Naive B cell (primary cell): ENCODE results near the gene FAM219A. TPM values are rescaled to one million over a fixed set of nuclear protein-coding genes. Genes with fewer than 3 reads are reported as not detected.
"Not testable (repeated sequence)": the region's sequence is repeated elsewhere in the genome, so short reads cannot be mapped to it uniquely, and the experiment has no call there.

Source experiments
- ATAC-seq, 2 donors: fragments of 150-1000 bp; cut with Tn5 transposase; 2 replicates each; pipeline ENCODE4 v1.10.0; 2021; ENCODE audit warnings: low read depth in 2 of 2, mild to moderate bottlenecking in 2 of 2, moderate library complexity in 2 of 2
- DNase-seq: peaks from one replicate; pipeline ENCODE4 v3.0.0; 2022
- H3K27ac Mint-ChIP-seq, 6 donors: one replicate each; pipeline ENCODE4 v1.8.0; 2020 to 2022; ENCODE audit warnings: mild to moderate bottlenecking in 6 of 6, mixed read lengths in 6 of 6, moderate library complexity in 5 of 6, inconsistent platforms in 2 of 6
- H3K27me3 Mint-ChIP-seq, 3 donors: one replicate each; pipeline ENCODE4 v1.8.0; 2021 to 2022; ENCODE audit warnings: mixed read lengths in 3 of 3, mild to moderate bottlenecking in 1 of 3
- H3K36me3 Mint-ChIP-seq, 2 donors: one replicate each; pipeline ENCODE4 v1.8.0; 2020 to 2022; ENCODE audit warnings: mixed read lengths in 2 of 2, inconsistent platforms in 1 of 2, mild to moderate bottlenecking in 1 of 2
- H3K4me1 Mint-ChIP-seq, 3 donors: one replicate each; pipeline ENCODE4 v1.8.0; 2020 to 2022; ENCODE audit warnings: mixed read lengths in 3 of 3, inconsistent platforms in 1 of 3, mild to moderate bottlenecking in 1 of 3, moderate library complexity in 1 of 3
- H3K4me3 Mint-ChIP-seq, 8 donors: one replicate each; pipeline ENCODE4 v1.8.0; 2020 to 2022; ENCODE audit warnings: mild to moderate bottlenecking in 8 of 8, mixed read lengths in 8 of 8, moderate library complexity in 8 of 8, inconsistent platforms in 2 of 8
- H3K9me3 Mint-ChIP-seq, 7 donors: one replicate each; pipeline ENCODE4 v1.8.0; 2020 to 2022; ENCODE audit warnings: mixed read lengths in 7 of 7, mild to moderate bottlenecking in 5 of 7, inconsistent platforms in 2 of 7, moderate library complexity in 1 of 7
- polyA plus RNA-seq, 6 donors: library from polyadenylated mRNA; unstranded; fragments of 300-500 nt; fragmentation: Illumina TruSeq; gene quantifications; one replicate each; pipeline ENCODE4 v1.2.3, GENCODE V29; 2021; ENCODE audit warnings: low read depth in 6 of 6

The FAM219A gene
- polyA plus RNA-seq, 6 donors from 2014 or later, result 0.80 to 1.5 (median 1.1) TPM

DNA sequence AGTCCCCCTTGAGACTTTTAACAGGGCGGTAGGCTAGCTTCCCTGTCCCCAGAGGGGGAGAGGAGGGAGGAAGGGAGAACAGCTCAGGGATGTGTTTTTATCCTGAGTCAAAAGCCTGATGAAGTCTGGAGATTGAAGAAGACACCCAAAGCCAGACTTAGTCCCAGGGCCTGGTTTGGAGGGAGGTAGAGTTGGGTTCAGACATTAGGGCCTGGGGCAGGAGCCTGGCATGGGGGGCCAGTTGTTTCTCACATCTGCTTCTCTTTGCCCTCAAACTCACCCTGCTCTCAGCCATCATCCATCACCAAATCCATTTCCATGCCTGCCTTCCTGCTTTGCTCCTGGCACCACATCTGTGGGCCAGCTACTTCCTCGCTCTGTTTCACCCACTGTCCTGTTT is 84.6 kb downstream of the FAM219A start:
- ATAC-seq (no peak), DNase-seq (no peak)
- no peaks in the 10 kb centered on the region for H3K36me3 Mint-ChIP-seq
- peaks cover 0 to 2% (median 0%) of the 10 kb centered on the region in 7 donors for H3K9me3 Mint-ChIP-seq
- H3K4me3 Mint-ChIP-seq, result peak overlapping the region in 2 of 8 donors; percentile 4 to 17
- H3K27me3 Mint-ChIP-seq, result no peaks in the 10 kb centered on the region
- H3K4me1 Mint-ChIP-seq, result peaks cover 14 to 22% (median 16%) of the 10 kb centered on the region in 3 donors
- H3K27ac Mint-ChIP-seq, result no peak overlapping the region

DNA sequence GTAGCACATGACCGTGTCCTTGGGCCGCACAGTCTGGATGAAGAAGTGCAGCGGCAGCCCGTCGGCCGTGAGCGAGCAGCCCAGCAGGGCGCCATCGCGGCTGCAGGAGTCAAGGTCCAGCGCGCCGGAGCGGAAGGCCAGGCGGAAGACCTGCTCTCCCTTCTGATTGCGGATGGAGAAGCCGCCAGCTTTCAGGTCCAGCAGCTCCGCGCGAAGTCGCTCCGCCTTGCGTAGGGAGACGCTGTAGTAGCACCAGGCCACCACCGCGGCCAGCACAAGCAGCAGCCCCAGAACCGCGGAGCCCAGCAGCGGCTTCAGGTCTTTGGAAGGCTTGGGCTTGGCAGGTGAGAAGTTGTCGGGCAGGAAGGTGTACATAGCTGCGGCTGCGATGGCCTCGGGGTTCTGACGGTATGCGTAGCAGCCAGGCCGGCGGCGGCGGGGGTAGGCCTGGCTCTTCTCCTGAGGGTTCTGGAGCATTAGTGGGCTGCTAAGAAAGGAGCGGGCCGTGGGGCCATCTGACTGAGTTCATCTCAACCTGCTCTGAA is 85.8 kb downstream of the FAM219A start:
- DNase-seq (no peak), ATAC-seq (no peak)
- H3K9me3 Mint-ChIP-seq, result peaks cover 0 to 2% (median 0%) of the 10 kb centered on the region in 7 donors
- no peak overlapping the region for H3K4me3 Mint-ChIP-seq
- no peaks in the 10 kb centered on the region for H3K27me3 Mint-ChIP-seq
- no peak overlapping the region for H3K27ac Mint-ChIP-seq
- H3K4me1 Mint-ChIP-seq, result peaks cover 12 to 16% (median 14%) of the 10 kb centered on the region in 3 donors
- no peaks in the 10 kb centered on the region for H3K36me3 Mint-ChIP-seq

DNA sequence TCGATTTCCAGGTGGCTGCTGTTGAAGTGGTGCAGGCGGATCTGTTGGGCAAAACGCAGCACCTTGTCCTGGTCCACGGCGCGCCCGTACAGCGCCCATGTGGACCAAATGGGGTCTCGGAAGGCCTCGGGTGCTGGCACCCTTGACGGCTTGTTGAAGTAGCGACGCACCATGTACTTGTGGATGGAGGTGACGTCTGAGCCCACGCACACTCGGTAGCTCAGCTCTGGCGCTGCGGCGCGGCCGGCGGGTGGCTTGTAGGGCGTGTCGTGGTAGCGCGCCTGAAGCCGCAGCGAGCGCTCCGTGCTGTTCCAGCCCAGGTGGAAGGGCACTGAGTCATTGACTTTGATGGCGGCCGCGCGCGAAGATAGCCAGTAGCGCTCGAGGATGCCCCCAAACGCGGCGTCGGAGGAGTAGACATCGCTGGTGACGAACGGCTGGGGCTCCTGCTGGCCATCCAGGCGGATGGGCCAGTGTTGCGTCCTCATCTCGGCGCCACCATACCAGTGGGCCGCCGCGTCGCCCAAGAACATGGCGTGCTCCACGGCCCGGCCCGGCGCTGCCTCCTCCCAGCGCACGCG is 86.4 kb downstream of the FAM219A start:
- peaks cover 0 to 5% (median 2%) of the 10 kb centered on the region in 7 donors for H3K9me3 Mint-ChIP-seq
- H3K36me3 Mint-ChIP-seq, result peaks cover 4 to 6% of the 10 kb centered on the region in 2 donors
- H3K27me3 Mint-ChIP-seq, result no peaks in the 10 kb centered on the region
- H3K4me3 Mint-ChIP-seq, result no peak overlapping the region
- DNase-seq, result no peak
- peaks cover 9 to 15% (median 10%) of the 10 kb centered on the region in 3 donors for H3K4me1 Mint-ChIP-seq
- H3K27ac Mint-ChIP-seq, result no peak overlapping the region
- ATAC-seq, result no peak

DNA sequence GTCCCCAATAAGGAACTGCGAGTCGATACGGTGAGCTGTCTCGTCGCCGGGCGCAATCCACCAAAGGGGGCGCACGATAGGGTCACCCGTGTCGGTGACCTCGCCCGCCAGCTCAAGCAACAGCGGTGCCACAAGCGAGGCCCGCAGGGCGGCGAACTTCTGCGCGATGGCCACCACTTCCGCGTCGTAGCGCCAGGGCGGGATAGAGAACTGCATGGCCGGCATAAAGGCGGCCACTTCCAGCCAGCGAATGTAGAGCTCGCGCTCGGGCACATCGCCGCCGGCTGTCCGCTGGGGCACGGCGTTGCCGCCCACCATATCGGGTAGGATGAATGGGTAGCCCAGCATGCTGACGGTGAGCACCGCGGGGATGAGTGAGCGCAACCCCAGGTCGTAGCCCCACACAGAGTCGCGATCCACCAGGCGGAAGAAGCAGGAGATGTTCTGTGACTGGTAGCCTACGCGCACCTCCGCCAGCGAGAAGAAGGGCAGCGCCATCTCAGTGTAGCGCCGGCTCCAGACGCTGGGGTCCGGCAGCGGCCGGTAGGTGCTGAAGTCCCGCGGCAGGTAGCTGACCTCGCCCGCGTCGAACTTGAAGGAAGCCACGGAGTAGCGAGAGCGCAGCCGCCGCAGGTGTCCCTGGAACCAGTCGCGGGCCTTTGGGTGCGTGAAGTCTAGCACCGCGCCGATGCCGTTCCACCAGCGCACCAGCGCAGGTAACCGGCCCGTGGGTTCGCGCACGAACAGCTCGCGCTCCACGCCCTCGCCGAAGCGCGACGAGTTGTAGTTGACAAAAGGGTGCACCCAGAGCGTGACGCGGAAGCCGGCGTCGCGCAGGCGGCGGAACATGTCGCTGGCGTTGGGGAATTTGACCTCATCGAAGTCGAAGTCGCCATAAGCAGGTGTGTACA is 87.1 kb downstream of the FAM219A start:
- no peaks in the 10 kb centered on the region for H3K27me3 Mint-ChIP-seq
- DNase-seq (no peak), ATAC-seq (peak in 1 of 2 donors; percentile 45)
- H3K27ac Mint-ChIP-seq, result no peak overlapping the region
- peak overlapping the region in 2 of 8 donors; percentile 15 to 41 for H3K4me3 Mint-ChIP-seq
- peaks cover 4 to 12% (median 5%) of the 10 kb centered on the region in 3 donors for H3K4me1 Mint-ChIP-seq
- peaks cover 0 to 9% (median 2%) of the 10 kb centered on the region in 7 donors for H3K9me3 Mint-ChIP-seq
- H3K36me3 Mint-ChIP-seq, result peaks cover 7 to 12% of the 10 kb centered on the region in 2 donors

DNA sequence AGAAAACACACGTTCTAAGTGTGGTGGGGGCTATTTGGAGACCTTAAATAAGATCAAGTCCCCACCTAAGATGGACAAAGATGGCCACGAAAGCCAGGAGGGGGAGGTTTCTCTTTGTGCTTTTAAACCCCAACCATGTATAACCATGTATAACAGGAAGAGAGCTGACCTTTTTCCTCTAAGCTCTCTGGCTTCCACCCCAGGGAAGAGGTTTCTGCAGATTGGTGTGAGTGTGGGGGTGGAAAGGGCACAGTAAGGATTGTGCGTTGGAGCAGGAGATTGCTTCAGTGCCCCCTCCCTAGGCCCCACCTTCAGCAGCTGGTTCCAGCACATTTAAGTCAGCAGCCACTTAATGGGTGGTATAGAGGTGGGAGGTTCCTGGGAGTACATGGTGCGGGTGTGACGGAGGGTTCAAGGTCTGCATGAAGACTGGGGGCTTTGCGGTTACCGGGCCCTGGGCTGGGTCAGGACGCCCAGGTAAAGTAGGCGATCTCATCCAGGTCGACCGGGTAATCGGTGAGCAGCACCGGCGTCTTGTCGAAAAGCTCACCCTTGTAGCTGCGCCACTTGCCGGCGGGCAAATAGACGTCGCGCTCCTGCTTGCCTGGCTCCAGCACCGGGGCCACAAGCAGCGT is 87.9 kb downstream of the FAM219A start:
- Mint-ChIP-seq H3K4me1 (peaks cover 0 to 5% (median 0%) of the 10 kb centered on the region in 3 donors), H3K27ac (no peak overlapping the region), H3K9me3 (peaks cover 0 to 9% (median 2%) of the 10 kb centered on the region in 7 donors), H3K4me3 (peak overlapping the region in 1 of 8 donors; percentile 41), H3K36me3 (peaks cover 7 to 12% of the 10 kb centered on the region in 2 donors), H3K27me3 (no peaks in the 10 kb centered on the region)
- DNase-seq (no peak), ATAC-seq (no peak)

DNA sequence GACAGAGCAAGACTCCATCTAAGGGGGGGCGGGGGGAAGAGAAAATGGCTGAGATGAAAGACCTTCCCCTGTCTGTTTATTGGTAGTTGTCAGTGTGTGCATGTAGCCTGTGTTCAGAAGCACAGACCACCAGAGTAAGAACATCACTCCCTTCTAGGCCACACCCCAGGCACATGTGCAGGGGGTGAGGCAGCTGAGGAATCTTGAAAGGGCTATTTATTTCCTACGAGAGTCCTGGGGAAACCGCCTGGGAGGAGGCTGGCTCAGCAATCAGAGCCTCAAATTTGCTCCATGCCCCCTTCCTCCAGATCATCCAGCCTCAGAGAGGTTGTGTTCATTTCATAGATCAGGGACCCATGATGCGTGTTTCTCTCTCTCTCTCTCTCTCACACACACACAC is 88.7 kb downstream of the FAM219A start:
- H3K4me3 Mint-ChIP-seq, result no peak overlapping the region
- ATAC-seq, result no peak
- no peak overlapping the region for H3K27ac Mint-ChIP-seq
- peaks cover 0 to 2% (median 0%) of the 10 kb centered on the region in 3 donors for H3K4me1 Mint-ChIP-seq
- peaks cover 0 to 9% (median 2%) of the 10 kb centered on the region in 7 donors for H3K9me3 Mint-ChIP-seq
- no peak for DNase-seq
- H3K36me3 Mint-ChIP-seq, result peaks cover 7 to 12% of the 10 kb centered on the region in 2 donors
- no peaks in the 10 kb centered on the region for H3K27me3 Mint-ChIP-seq

DNA sequence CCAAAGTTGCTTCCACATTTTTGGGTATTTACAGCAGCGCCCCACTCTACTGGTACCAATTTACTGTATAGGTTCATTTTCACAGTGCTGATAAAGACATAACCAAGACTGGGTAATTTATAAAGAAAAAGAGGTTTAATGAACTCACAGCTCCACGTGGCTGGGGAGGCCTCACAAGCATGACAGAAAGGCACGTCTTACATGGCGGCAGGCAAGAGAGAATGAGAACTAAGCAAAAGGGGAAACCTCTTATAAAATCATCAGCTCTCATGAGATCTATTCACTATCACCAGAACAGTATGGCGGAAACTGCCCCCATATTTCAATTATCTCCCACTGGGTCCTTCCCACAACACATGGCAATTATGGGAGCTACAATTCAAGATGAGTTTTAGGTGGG is 89.6 kb downstream of the FAM219A start:
- peaks cover 7 to 12% of the 10 kb centered on the region in 2 donors for H3K36me3 Mint-ChIP-seq
- ATAC-seq, H3K4me1 Mint-ChIP-seq, H3K27me3 Mint-ChIP-seq, DNase-seq, H3K27ac Mint-ChIP-seq, H3K4me3 Mint-ChIP-seq, H3K9me3 Mint-ChIP-seq: not testable (repeated sequence)

DNA sequence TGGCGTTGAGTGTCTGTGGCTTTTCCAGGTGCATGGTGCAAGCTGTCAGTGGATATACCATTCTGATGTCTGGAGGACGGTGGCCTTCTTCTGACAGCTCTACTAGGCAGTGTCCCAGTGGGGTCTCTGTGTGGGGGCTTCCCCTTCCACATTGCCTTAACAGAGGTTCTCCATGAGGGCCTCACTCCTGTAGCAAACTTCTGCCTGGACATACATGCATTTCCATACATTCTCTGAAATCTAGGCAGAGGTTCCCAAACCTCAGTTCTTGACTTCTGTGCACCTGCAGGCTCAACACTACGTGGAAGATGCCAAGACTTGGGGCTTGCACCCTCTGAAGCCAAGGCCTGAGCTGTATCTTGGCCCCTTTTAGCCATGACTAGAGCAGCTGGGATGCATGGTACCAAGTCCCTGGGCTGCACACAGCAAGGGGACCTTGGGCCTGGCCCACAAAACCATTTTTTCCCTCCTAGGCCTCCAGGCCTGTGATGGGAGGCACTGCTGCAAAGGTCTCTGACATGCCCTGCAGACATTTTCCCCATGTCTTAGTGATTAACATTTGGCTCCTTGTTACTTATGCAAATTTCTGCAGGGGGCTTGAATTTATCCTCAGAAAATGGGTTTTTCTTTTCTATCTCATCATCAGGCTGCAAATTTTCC is 90.5 kb downstream of the FAM219A start:
- not testable (repeated sequence) for ATAC-seq, H3K4me1 Mint-ChIP-seq, DNase-seq, H3K9me3 Mint-ChIP-seq, H3K4me3 Mint-ChIP-seq, H3K27ac Mint-ChIP-seq, H3K27me3 Mint-ChIP-seq
- H3K36me3 Mint-ChIP-seq, result peaks cover 7 to 12% of the 10 kb centered on the region in 2 donors

DNA sequence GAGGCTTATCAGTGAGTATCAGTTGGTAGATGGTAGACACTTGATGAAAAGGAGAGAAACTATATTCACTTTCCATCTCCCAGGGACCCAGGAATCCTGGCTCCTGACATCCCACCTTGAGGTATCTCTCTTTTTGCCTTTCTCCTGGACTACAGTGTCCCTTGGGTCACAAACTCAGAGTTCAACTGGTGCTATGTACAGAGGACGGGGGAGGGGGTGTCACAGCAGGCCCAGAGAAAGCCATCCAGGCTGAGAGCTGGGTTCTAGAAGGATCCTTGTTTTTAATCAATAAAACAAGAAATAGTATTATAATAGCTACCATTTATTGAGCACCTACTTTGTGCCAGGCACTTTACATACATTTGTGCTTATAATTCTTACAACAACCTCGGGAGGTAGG is 92.0 kb downstream of the FAM219A start:
- ATAC-seq (no peak), DNase-seq (no peak)
- Mint-ChIP-seq H3K4me3 (peak overlapping the region in 1 of 8 donors; percentile 20), H3K27me3 (no peaks in the 10 kb centered on the region), H3K27ac (no peak overlapping the region), H3K4me1 (peaks cover 0 to 2% (median 0%) of the 10 kb centered on the region in 3 donors), H3K36me3 (peaks cover 7 to 12% of the 10 kb centered on the region in 2 donors), H3K9me3 (peaks cover 0 to 9% (median 2%) of the 10 kb centered on the region in 7 donors)

DNA sequence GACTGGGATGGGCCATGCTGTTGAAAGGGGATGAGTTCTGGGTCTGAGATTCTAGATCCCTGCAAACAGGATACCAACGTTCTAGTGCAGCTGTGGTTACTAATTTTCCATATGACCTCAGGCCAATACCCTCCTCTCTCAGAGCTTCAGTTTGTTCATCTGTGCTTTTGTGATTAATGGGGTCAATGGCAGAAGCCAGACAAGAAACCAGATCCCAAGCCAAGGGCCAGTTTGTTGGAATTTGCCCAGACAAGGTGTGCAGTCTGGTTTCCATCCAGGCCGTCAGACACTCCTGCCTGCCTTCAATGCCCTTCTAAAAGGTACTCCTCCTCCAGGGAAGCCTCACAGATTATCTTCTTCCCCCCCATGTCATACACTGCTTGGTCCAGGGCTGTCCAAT is 93.1 kb downstream of the FAM219A start:
- no peak for ATAC-seq
- Mint-ChIP-seq H3K27ac (no peak overlapping the region), H3K36me3 (peaks cover 7 to 12% of the 10 kb centered on the region in 2 donors), H3K9me3 (peaks cover 0 to 9% (median 2%) of the 10 kb centered on the region in 7 donors), H3K27me3 (no peaks in the 10 kb centered on the region), H3K4me1 (no peaks in the 10 kb centered on the region), H3K4me3 (no peak overlapping the region)
- DNase-seq, result no peak

DNA sequence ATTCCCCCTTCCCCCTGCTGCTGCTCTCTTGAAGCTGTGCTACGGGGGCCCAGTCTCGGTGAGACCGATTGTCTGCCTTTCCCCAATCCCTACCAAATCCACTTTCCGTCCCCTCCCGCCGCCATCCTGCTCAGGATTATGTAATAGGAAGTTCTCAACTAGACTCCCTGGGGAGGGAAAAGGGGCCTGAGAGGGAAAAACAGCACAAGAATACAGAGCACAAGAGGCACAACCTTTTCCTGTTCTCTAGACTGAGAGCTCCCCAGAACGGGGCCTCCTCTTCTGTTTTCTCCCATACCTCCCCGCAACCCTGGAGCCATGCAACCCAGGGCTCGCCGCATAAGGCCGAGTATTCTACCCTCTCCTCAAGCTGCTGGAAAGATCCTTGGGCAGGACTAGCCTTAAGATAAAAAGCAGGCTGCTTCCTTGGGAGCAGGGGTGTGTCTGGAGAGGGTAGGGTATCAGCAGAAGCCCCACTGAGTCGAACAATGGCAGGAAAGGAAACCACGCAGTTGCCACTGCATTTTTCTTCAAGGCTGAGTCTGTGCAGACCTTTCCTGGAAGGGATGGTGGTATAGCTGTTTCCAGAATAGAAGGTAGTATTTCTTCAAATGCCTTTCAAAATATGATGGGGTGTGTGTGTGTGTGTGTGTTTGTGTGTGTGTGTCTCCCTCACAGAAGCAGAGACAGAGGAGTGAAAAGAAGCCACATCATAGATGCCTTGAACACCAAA is 94.6 kb downstream of the FAM219A start:
- DNase-seq (no peak), ATAC-seq (no peak)
- Mint-ChIP-seq H3K9me3 (peaks cover 0 to 9% (median 2%) of the 10 kb centered on the region in 7 donors), H3K27me3 (no peaks in the 10 kb centered on the region), H3K4me1 (no peaks in the 10 kb centered on the region), H3K27ac (no peak overlapping the region), H3K4me3 (no peak overlapping the region), H3K36me3 (peaks cover 7 to 12% of the 10 kb centered on the region in 2 donors)

DNA sequence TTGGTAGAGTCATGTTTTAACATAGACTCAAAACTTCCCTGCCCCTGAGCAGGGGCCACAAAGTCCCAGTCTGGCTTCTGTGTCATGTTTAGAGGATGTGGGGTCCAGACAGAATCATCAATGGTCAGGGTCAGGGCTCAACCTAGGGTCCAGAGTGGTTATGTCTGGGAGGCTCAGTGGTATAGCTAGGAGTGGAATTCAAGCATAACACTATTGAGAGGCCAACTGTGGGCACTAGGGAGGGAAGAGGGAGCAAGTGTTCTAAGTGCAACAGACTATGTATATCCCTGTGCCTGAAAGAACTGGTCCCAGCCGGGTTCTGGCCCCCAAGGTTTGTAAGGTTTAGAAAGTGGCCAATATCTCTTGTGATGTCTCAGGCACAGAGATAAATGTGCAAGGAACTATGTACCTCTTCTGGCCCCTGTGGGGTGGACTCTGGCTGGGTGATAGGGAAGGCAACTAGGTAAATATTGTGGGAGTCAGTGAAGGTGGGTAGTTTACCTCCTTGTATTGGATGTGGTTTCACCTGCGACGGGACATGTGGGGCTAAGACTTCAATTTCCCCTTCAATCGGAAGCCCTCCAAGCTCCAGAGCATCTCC is 95.7 kb downstream of the FAM219A start:
- H3K4me3 Mint-ChIP-seq, result no peak overlapping the region
- DNase-seq (no peak), ATAC-seq (no peak)
- no peaks in the 10 kb centered on the region for H3K4me1 Mint-ChIP-seq
- peaks cover 0 to 15% (median 3%) of the 10 kb centered on the region in 7 donors for H3K9me3 Mint-ChIP-seq
- H3K36me3 Mint-ChIP-seq, result peaks cover 11 to 18% of the 10 kb centered on the region in 2 donors
- peak overlapping the region in 1 of 6 donors; percentile 15 for H3K27ac Mint-ChIP-seq
- H3K27me3 Mint-ChIP-seq, result no peaks in the 10 kb centered on the region
